Lower leg skin (tissue), 4 donors: Measurements from ENCODE around the gene HSD17B11. TPM values are rescaled to one million over a fixed set of nuclear protein-coding genes. Genes with fewer than 3 reads are reported as not detected.
"Not testable (repeated sequence)": the region's sequence is repeated elsewhere in the genome, so short reads cannot be mapped to it uniquely, and the experiment has no call there.

Experiments used
- DNase-seq, 2 donors: peaks; one replicate each; pipeline ENCODE4 v3.0.0-alpha.2; 2019; ENCODE audit warnings: low spot score in 2 of 2
- H3K4me3 ChIP-seq: fragments of 200-600 bp; sonication (generic); 2 replicates; pipeline ENCODE4 v1.5.1; 2017; ENCODE audit warnings: mild to moderate bottlenecking, low read depth; ENCODE audit not compliant: poor library complexity, severe bottlenecking
- CTCF ChIP-seq, 3 donors: fragments of 450-650 bp; IDR thresholded peaks; one replicate each; pipeline ENCODE4 v1.5.1; 2016; ENCODE audit warnings: antibody characterized with exemption in 3 of 3, mild to moderate bottlenecking in 3 of 3, moderate library complexity in 2 of 3
- POLR2A ChIP-seq, 2 donors: fragments of 450-650 bp; IDR thresholded peaks; one replicate each; pipeline ENCODE4 v1.6.1; 2016 to 2017; ENCODE audit warnings: antibody characterized with exemption in 2 of 2, mild to moderate bottlenecking in 1 of 2, moderate library complexity in 1 of 2
- WGBS, 2 donors: methylation state at CpG; one replicate each; pipeline ENCODE4 v1.1.5; 2018; 5-methylcytosine and 5-hydroxymethylcytosine counted together
- intact Hi-C: fragments of 100-400 bp; cut with DNase I; formaldehyde crosslinking; loops from one replicate; pipeline ENCODE4 v1.15.0; 2023; ENCODE audit warnings: low total_unique reads
- microRNA-seq, 2 donors: library from miRNA; unstranded; fragments of <30 nt; microRNA quantifications; one replicate each; pipeline ENCODE4, GENCODE V29; 2016; ENCODE audit warnings: borderline replicate concordance in 2 of 2, borderline number of aligned reads in 1 of 2
- total RNA-seq, 4 donors: library from RNA; depleted of rRNA; stranded (reverse); fragments of >200 nt; gene quantifications; one replicate each; pipeline ENCODE4 v1.1.0, GENCODE V29; 2016

HSD17B11 gene
- total RNA-seq, 4 donors from 2014 or later: 15.3 to 33.6 (median 23.2) TPM

- DNase-seq: no peak
- WGBS, 2 donors: 65 to 66% methylated on average over 7 of the region's 7 CpGs
- intact Hi-C loops: no loop called here
- H3K4me3 ChIP-seq: no peak overlapping the region
- TF ChIP-seq POLR2A (IDR thresholded peaks at IDR 0.05) (no peak), CTCF (IDR thresholded peaks at IDR 0.05) (no peak)
Observed at GRCh38 chr4:87305562-87305961, 85.4 kb downstream of the HSD17B11 start.

- H3K4me3 ChIP-seq: no peak overlapping the region
- 50 to 54% methylated on average over 10 of the region's 10 CpGs for WGBS, 2 donors
Observed at GRCh38 chr4:87304745-87305432, 86.1 kb downstream of the HSD17B11 start.

GRCh38 chr4:87299898-87300297, 91.1 kb downstream of the HSD17B11 start:
- intact Hi-C loops: no loop called here
- 35 to 59% methylated on average over 4 of the region's 4 CpGs for WGBS, 2 donors
- DNase-seq: no peak
- TF ChIP-seq CTCF (IDR thresholded peaks at IDR 0.05) (no peak), POLR2A (IDR thresholded peaks at IDR 0.05) (no peak)
- H3K4me3 ChIP-seq: no peak overlapping the region

More at GRCh38 chr4:87304745-87305432, 86.1 kb downstream of the HSD17B11 start:
- no peak for DNase-seq
- intact Hi-C loops: no loop called here
- TF ChIP-seq CTCF (IDR thresholded peaks at IDR 0.05) (no peak), POLR2A (IDR thresholded peaks at IDR 0.05) (no peak)

GRCh38 chr4:87298362-87298761, 92.6 kb downstream of the HSD17B11 start:
- no peak for TF ChIP-seq CTCF (IDR thresholded peaks at IDR 0.05)
- no peak for TF ChIP-seq POLR2A (IDR thresholded peaks at IDR 0.05)
- H3K4me3 ChIP-seq: no peak overlapping the region
- no peak for DNase-seq
- intact Hi-C loops: no loop called here
- 40 to 56% methylated on average over 2 of the region's 2 CpGs for WGBS, 2 donors

- intact Hi-C loops, DNase-seq, H3K4me3 ChIP-seq: not testable (repeated sequence)
- 81 to 93% methylated on average over 11 of the region's 11 CpGs for WGBS, 2 donors
Observed at GRCh38 chr4:87294911-87295310, 96.1 kb downstream of the HSD17B11 start.

- intact Hi-C loops, DNase-seq, H3K4me3 ChIP-seq: not testable (repeated sequence)
- 93 to 96% methylated on average over 7 of the region's 7 CpGs for WGBS, 2 donors
Observed at GRCh38 chr4:87293889-87294288, 97.1 kb downstream of the HSD17B11 start.

- DNase-seq: no peak
- intact Hi-C loops: no loop called here
- H3K4me3 ChIP-seq: no peak overlapping the region
- WGBS, 2 donors: 43 to 100% methylated on average over 1 of the region's 1 CpG
- TF ChIP-seq POLR2A (IDR thresholded peaks at IDR 0.05): no peak
Observed at GRCh38 chr4:87286970-87287369, 104.0 kb downstream of the HSD17B11 start.

Small RNAs within 50 kb of the gene (microRNA-seq; reads per million reads assigned to microRNA genes)
- 0 reads per million in 2 donors for gene MIR5705

Other genes starting within 250 kb of the HSD17B11 start
- 10 to 100 TPM in 1 of 4 donors, 1 to 10 TPM in 3; 6.2 to 11.5 (median 8.3) TPM for gene KLHL8, start 170.6 kb downstream of the HSD17B11 start, total RNA-seq
- 10 to 100 TPM in 2 of 4 donors, 1 to 10 TPM in 1, under 1 TPM in 1; 0.55 to 76.4 (median 34.8) TPM for gene HSD17B13, start 68.3 kb downstream of the HSD17B11 start, total RNA-seq
- gene NUDT9, start 31.4 kb upstream of the HSD17B11 start, total RNA-seq: 10 to 100 TPM; 12.5 to 30.9 (median 21.7) TPM
- 100 to 1,000 TPM in 2 of 4 donors, 10 to 100 TPM in 2; 66.2 to 259 (median 117) TPM for gene SPARCL1, start 138.2 kb upstream of the HSD17B11 start, total RNA-seq
- gene DSPP, start 217.3 kb upstream of the HSD17B11 start, total RNA-seq: not detected